GM13977 (cell line): ENCODE results near the gene PEAK1.
A peak's percentile ranks its signal among the peaks of the same experiment; 100 is the strongest.

Experiments
- DNase-seq: peaks from one replicate; pipeline ENCODE4 v3.0.0; 2012; ENCODE audit warnings: low spot score
- CTCF ChIP-seq: IDR thresholded peaks from 2 replicates; pipeline ENCODE4 v1.5.1; 2012; ENCODE audit warnings: mild to moderate bottlenecking, control low read depth; ENCODE audit not compliant: insufficient read depth; ENCODE audit errors: extremely low read depth, missing control alignments
- in situ Hi-C: fragments of 300-500 bp; cut with MboI; formaldehyde crosslinking; loops from one replicate; pipeline ENCODE4 v1.12.0; 2022; ENCODE audit warnings: low sequenced_read_pairs, low pct_unique_long_range_greater_than_20kb, mixed read lengths, inconsistent platforms; ENCODE audit not compliant: unreplicated experiment

The PEAK1 gene

GRCh38 chr15:77419836-77420609 lies at the start of gene PEAK1:
PEAK1 (minus strand) TSS chr15:77420104; CDS start chr15:77181926, 238,178 bp downstream.
- in situ Hi-C loops = no loop called here
- no peak for TF ChIP-seq CTCF
- DNase-seq = peak; percentile 95

- no peak for TF ChIP-seq CTCF
- in situ Hi-C loops = no loop called here
- no peak for DNase-seq
These were observed 49.0 kb upstream of the PEAK1 start for GRCh38 chr15:77468896-77469295.

GRCh38 chr15:77466521-77466920 lies 46.6 kb upstream of the PEAK1 start:
- in situ Hi-C loops = no loop called here
- no peak for DNase-seq
- TF ChIP-seq CTCF = no peak

GRCh38 chr15:77464129-77464865 lies 44.4 kb upstream of the PEAK1 start:
- no peak for TF ChIP-seq CTCF
- DNase-seq = no peak
- in situ Hi-C loops = no loop called here

- in situ Hi-C loops = no loop called here
- no peak for DNase-seq
- TF ChIP-seq CTCF = no peak
These were observed 41.6 kb upstream of the PEAK1 start for GRCh38 chr15:77461486-77461885.

GRCh38 chr15:77459031-77459430 lies 39.1 kb upstream of the PEAK1 start:
- in situ Hi-C loops = no loop called here

More at GRCh38 chr15:77459031-77459430, 39.1 kb upstream of the PEAK1 start:
- no peak for TF ChIP-seq CTCF
- no peak for DNase-seq
